HCT116 (cell line): ENCODE results near the gene MT3.

Experiments used
- EZH2 ChIP-seq: fragments of 200-600 bp; sonication (generic); IDR thresholded peaks from 2 replicates; pipeline ENCODE4 v1.6.1; 2017; ENCODE audit warnings: antibody characterized with exemption, mixed run types
- EZH2phosphoT487 ChIP-seq: fragments of 200-600 bp; IDR thresholded peaks from 2 replicates; pipeline ENCODE4 v1.6.1; 2018; ENCODE audit warnings: antibody characterized with exemption, borderline replicate concordance
- POLR2A ChIP-seq: IDR thresholded peaks from 2 replicates; pipeline ENCODE4 v1.7.0; 2011; ENCODE audit warnings: borderline replicate concordance; ENCODE audit not compliant: insufficient read depth, insufficient read length; ENCODE audit errors: extremely low read depth
- POLR2AphosphoS5 ChIP-seq: IDR thresholded peaks from 2 replicates; pipeline ENCODE4 v1.6.1; 2011; ENCODE audit warnings: mild to moderate bottlenecking, low read depth, low read length, moderate library complexity
- SP1 ChIP-seq: IDR thresholded peaks from 2 replicates; pipeline ENCODE4 v1.6.1; 2012; ENCODE audit warnings: low read depth
- SRF ChIP-seq: IDR thresholded peaks from 2 replicates; pipeline ENCODE4 v1.6.1; 2012; ENCODE audit warnings: low read depth
- TCF7L2 ChIP-seq: IDR thresholded peaks from 2 replicates; pipeline ENCODE4 v1.7.0; 2011; ENCODE audit warnings: borderline replicate concordance, inconsistent platforms; ENCODE audit not compliant: insufficient read depth, insufficient read length; ENCODE audit errors: extremely low read depth
- YY1 ChIP-seq: IDR thresholded peaks from 2 replicates; pipeline ENCODE4 v1.6.1; 2011; ENCODE audit warnings: low read length, low read depth, moderate library complexity, mild to moderate bottlenecking; ENCODE audit not compliant: insufficient replicate concordance; ENCODE audit errors: extremely low read depth
- ZFX ChIP-seq: fragments of 450-650 bp; IDR thresholded peaks from 2 replicates; pipeline ENCODE4 v1.6.1; 2017
- ZNF274 ChIP-seq: fragments of 200-500 bp; sonication (Bioruptor generic); IDR thresholded peaks from 2 replicates; pipeline ENCODE4 v1.6.1; 2014; ENCODE audit warnings: mild to moderate bottlenecking, low read depth, low read length, inconsistent platforms
- TF ChIP-seq, protein P1 (sequence below): IDR thresholded peaks from 2 replicates; pipeline ENCODE4 v1.6.1; 2012
- TF ChIP-seq, protein P2 (sequence below), 3 experiments: fragments of 200-600 bp in 1 of 3; sonication (generic) in 1 of 3; IDR thresholded peaks in 2 of 3; conservative IDR thresholded peaks in 1 of 3; 2 replicates each; pipeline ENCODE4 v1.5.1; 2012 to 2017; ENCODE audit warnings: low read depth in 2 of 3, low read length in 2 of 3, antibody characterized with exemption in 1 of 3, borderline replicate concordance in 1 of 3, control low read depth in 1 of 3, mild to moderate bottlenecking in 1 of 3, mixed read lengths in 1 of 3, mixed run types in 1 of 3, moderate library complexity in 1 of 3; ENCODE audit not compliant: insufficient read depth in 1 of 3
- TF ChIP-seq, protein P3 (sequence below): IDR thresholded peaks from 2 replicates; pipeline ENCODE4 v1.6.1; 2012; ENCODE audit warnings: low read depth
- TF ChIP-seq, protein P4 (sequence below): IDR thresholded peaks from 2 replicates; pipeline ENCODE4 v1.6.1; 2011; ENCODE audit warnings: mild to moderate bottlenecking, low read length, moderate library complexity; ENCODE audit not compliant: insufficient replicate concordance; ENCODE audit errors: extremely low read depth

DNA sequence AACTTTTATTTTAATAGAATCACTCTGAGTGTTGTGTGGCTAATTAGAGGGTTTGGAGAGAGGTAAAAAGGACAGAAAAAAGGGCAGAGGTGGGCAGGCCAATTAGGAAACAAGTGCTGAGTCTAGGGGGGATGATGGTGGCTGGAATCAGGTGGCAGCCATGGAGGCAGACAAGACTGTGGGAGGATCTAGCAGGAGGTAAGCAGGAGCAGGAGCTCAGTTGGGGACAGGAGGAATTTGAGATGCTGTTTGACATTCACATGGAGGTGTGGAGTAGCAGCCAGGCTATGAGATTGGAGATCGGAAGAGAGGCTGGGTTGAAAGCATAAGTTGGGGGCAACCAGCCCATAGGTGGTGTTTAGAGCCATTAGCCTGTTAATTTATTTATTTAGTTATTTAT is 28.2 kb upstream of the MT3 start:
- no peak for TF ChIP-seq YY1
- TF ChIP-seq, protein P1, sequence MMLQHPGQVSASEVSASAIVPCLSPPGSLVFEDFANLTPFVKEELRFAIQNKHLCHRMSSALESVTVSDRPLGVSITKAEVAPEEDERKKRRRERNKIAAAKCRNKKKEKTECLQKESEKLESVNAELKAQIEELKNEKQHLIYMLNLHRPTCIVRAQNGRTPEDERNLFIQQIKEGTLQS = no peak
- TF ChIP-seq, protein P2, sequence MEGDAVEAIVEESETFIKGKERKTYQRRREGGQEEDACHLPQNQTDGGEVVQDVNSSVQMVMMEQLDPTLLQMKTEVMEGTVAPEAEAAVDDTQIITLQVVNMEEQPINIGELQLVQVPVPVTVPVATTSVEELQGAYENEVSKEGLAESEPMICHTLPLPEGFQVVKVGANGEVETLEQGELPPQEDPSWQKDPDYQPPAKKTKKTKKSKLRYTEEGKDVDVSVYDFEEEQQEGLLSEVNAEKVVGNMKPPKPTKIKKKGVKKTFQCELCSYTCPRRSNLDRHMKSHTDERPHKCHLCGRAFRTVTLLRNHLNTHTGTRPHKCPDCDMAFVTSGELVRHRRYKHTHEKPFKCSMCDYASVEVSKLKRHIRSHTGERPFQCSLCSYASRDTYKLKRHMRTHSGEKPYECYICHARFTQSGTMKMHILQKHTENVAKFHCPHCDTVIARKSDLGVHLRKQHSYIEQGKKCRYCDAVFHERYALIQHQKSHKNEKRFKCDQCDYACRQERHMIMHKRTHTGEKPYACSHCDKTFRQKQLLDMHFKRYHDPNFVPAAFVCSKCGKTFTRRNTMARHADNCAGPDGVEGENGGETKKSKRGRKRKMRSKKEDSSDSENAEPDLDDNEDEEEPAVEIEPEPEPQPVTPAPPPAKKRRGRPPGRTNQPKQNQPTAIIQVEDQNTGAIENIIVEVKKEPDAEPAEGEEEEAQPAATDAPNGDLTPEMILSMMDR (IDR thresholded peaks at IDR 0.05 in 2 of 3, conservative IDR thresholded peaks at IDR 0.05 in 1 of 3; ENCODE audit: borderline replicate concordance in 1 of 3, insufficient read depth in 1 of 3, low read depth in 2 of 3, low read length in 2 of 3) = no peak
- no peak for TF ChIP-seq EZH2phosphoT487
- no peak for TF ChIP-seq POLR2A
- TF ChIP-seq POLR2AphosphoS5 = no peak
- TF ChIP-seq TCF7L2 = no peak
- TF ChIP-seq SRF = no peak
- TF ChIP-seq, protein P3, sequence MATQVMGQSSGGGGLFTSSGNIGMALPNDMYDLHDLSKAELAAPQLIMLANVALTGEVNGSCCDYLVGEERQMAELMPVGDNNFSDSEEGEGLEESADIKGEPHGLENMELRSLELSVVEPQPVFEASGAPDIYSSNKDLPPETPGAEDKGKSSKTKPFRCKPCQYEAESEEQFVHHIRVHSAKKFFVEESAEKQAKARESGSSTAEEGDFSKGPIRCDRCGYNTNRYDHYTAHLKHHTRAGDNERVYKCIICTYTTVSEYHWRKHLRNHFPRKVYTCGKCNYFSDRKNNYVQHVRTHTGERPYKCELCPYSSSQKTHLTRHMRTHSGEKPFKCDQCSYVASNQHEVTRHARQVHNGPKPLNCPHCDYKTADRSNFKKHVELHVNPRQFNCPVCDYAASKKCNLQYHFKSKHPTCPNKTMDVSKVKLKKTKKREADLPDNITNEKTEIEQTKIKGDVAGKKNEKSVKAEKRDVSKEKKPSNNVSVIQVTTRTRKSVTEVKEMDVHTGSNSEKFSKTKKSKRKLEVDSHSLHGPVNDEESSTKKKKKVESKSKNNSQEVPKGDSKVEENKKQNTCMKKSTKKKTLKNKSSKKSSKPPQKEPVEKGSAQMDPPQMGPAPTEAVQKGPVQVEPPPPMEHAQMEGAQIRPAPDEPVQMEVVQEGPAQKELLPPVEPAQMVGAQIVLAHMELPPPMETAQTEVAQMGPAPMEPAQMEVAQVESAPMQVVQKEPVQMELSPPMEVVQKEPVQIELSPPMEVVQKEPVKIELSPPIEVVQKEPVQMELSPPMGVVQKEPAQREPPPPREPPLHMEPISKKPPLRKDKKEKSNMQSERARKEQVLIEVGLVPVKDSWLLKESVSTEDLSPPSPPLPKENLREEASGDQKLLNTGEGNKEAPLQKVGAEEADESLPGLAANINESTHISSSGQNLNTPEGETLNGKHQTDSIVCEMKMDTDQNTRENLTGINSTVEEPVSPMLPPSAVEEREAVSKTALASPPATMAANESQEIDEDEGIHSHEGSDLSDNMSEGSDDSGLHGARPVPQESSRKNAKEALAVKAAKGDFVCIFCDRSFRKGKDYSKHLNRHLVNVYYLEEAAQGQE = no peak
- TF ChIP-seq ZNF274 = no peak
- TF ChIP-seq EZH2 = no peak
- no peak for TF ChIP-seq ZFX
- TF ChIP-seq, protein P4, sequence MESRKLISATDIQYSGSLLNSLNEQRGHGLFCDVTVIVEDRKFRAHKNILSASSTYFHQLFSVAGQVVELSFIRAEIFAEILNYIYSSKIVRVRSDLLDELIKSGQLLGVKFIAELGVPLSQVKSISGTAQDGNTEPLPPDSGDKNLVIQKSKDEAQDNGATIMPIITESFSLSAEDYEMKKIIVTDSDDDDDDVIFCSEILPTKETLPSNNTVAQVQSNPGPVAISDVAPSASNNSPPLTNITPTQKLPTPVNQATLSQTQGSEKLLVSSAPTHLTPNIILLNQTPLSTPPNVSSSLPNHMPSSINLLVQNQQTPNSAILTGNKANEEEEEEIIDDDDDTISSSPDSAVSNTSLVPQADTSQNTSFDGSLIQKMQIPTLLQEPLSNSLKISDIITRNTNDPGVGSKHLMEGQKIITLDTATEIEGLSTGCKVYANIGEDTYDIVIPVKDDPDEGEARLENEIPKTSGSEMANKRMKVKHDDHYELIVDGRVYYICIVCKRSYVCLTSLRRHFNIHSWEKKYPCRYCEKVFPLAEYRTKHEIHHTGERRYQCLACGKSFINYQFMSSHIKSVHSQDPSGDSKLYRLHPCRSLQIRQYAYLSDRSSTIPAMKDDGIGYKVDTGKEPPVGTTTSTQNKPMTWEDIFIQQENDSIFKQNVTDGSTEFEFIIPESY = no peak
- no peak for TF ChIP-seq SP1
